ENCODE measurements around the gene ELFN1. TPM values are rescaled to one million over a fixed set of nuclear protein-coding genes. Genes with fewer than 3 reads are reported as not detected.
A peak's percentile ranks its signal among the peaks of the same experiment; 100 is the strongest.

ELFN1 gene
- total RNA-seq, 3 donors from 2014 or later = 0.26 to 0.44 (median 0.41) TPM

GRCh38 chr7:1749351-1749863 is 79.3 kb downstream of the ELFN1 start:
- TF ChIP-seq CTCF (IDR thresholded peaks at IDR 0.05) = no peak
- H3K4me3 ChIP-seq = no peak overlapping the region
- no peaks in the 10 kb centered on the region for H3K9me3 ChIP-seq
- no peaks in the 10 kb centered on the region for H3K4me1 ChIP-seq (ENCODE audit: low read depth)
- ATAC-seq (no peak), DNase-seq (peak in 1 of 3 donors; percentile 28)
- H3K36me3 ChIP-seq (ENCODE audit: low read depth) = no peaks in the 10 kb centered on the region
- intact Hi-C loops (cut with DNase I, micrococcal nuclease) = no loop called here

GRCh38 chr7:1749864-1750466 is 79.9 kb downstream of the ELFN1 start:
- no peak for ATAC-seq
- Histone ChIP-seq H3K36me3 (ENCODE audit: low read depth) (no peaks in the 10 kb centered on the region), H3K9me3 (no peaks in the 10 kb centered on the region), H3K4me3 (no peak overlapping the region), H3K4me1 (ENCODE audit: low read depth) (no peaks in the 10 kb centered on the region)
- no peak for DNase-seq
- intact Hi-C loops (cut with DNase I, micrococcal nuclease) = no loop called here
- no peak for TF ChIP-seq CTCF (IDR thresholded peaks at IDR 0.05)

GRCh38 chr7:1750541-1751021 is 80.5 kb downstream of the ELFN1 start:
- no peaks in the 10 kb centered on the region for H3K36me3 ChIP-seq (ENCODE audit: low read depth)
- TF ChIP-seq CTCF (IDR thresholded peaks at IDR 0.05) = no peak
- no peak for ATAC-seq
- no peak overlapping the region for H3K4me3 ChIP-seq
- no peaks in the 10 kb centered on the region for H3K9me3 ChIP-seq
- intact Hi-C loops (cut with DNase I, micrococcal nuclease) = no loop called here
- no peak for DNase-seq
- H3K4me1 ChIP-seq (ENCODE audit: low read depth) = no peaks in the 10 kb centered on the region

- intact Hi-C loops (cut with DNase I, micrococcal nuclease) = no loop called here
These were observed 82.0 kb downstream of the ELFN1 start for GRCh38 chr7:1752111-1752510.

GRCh38 chr7:1752771-1753563 is 82.9 kb downstream of the ELFN1 start:
- Histone ChIP-seq H3K4me1 (ENCODE audit: low read depth) (no peaks in the 10 kb centered on the region), H3K4me3 (no peak overlapping the region), H3K9me3 (no peaks in the 10 kb centered on the region), H3K36me3 (ENCODE audit: low read depth) (no peaks in the 10 kb centered on the region)
- intact Hi-C loops (cut with DNase I, micrococcal nuclease) = no loop called here
- peak in 1 of 3 donors; percentile 15 for DNase-seq
- no peak for TF ChIP-seq CTCF (IDR thresholded peaks at IDR 0.05)
- ATAC-seq = peak; percentile 31

More at GRCh38 chr7:1752111-1752510, 82.0 kb downstream of the ELFN1 start:
- ATAC-seq (no peak), DNase-seq (peak in 1 of 3 donors; percentile 9)
- H3K4me1 ChIP-seq (ENCODE audit: low read depth) = no peaks in the 10 kb centered on the region
- no peak overlapping the region for H3K4me3 ChIP-seq
- no peak for TF ChIP-seq CTCF (IDR thresholded peaks at IDR 0.05)
- H3K36me3 ChIP-seq (ENCODE audit: low read depth) = no peaks in the 10 kb centered on the region
- no peaks in the 10 kb centered on the region for H3K9me3 ChIP-seq
